ENCODE results near the gene KCNF1. TPM values are rescaled to one million over a fixed set of nuclear protein-coding genes. Genes with fewer than 3 reads are reported as not detected.

Gene KCNF1
- total RNA-seq, 1 experiment from 2014 or later, result 0.52 TPM

DNA sequence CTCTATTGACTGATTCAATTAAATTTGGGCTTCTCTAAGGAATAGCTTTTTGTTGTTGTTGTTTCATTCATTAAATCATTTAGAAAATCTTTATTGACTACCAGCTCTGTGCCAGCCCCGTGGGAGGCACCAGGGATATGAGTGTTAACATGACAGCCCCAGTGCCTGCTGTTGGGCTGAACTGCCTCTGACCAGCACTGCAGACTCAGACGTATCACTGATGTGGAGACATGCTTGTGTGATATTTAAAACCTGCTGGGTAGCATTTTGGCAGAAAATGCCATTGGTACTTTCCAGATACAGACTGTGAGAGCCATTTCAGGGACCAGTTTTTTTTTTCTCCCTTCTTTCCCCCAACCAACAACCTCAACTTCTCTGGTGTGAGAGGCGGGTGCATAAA lies 38.6 kb upstream of the KCNF1 start:
- H3K4me1 ChIP-seq (ENCODE audit: control insufficient read depth in 1 of 2, insufficient read depth in 2 of 2, low read length in 2 of 2), result peaks cover 0 to 7% of the 10 kb centered on the region in 2 experiments; a peak in 1 of 4 replicates
- no peaks in the 10 kb centered on the region for H3K79me2 ChIP-seq (ENCODE audit: insufficient read depth, low read length)
- no peak overlapping the region for H3K4me3 ChIP-seq (replicated peaks in 1 of 2; ENCODE audit: low read depth in 1 of 2, low read length in 2 of 2)
- H3K9me3 ChIP-seq (ENCODE audit: control insufficient read depth in 1 of 2, insufficient read depth in 1 of 2, low read depth in 1 of 2, low read length in 2 of 2), result peaks cover 0 to 4% of the 10 kb centered on the region in 2 experiments; a peak in 1 of 4 replicates
- intact Hi-C loops (cut with micrococcal nuclease), result no loop called here
- H3K4me2 ChIP-seq (ENCODE audit: low read length), result no peak overlapping the region
- BruUV-seq (replicated peaks), result no TSS peak
- H3K9ac ChIP-seq (ENCODE audit: low read length), result no peak overlapping the region
- no peaks in the 10 kb centered on the region for H4K20me1 ChIP-seq (ENCODE audit: insufficient read depth)
- POLR2A ChIA-PET, result no interaction called here
- RAD21 ChIA-PET (ENCODE audit: low non-redundant PET in 1 of 2, low total read pairs in 2 of 2, uncharacterized antibody in 2 of 2, unreplicated experiment in 2 of 2), result no interaction called here
- no peak overlapping the region for H2AFZ ChIP-seq (ENCODE audit: low read depth, low read length, poor library complexity, severe bottlenecking)
- H3K27me3 ChIP-seq (ENCODE audit: insufficient read depth, low read length), result no peaks in the 10 kb centered on the region
- DNase-seq (ENCODE audit: low read depth, low spot score), result no peak
- CTCF ChIA-PET, result no interaction called here
- TF ChIP-seq CEBPB (IDR thresholded peaks at IDR 0.05; ENCODE audit: low read depth) (no peak), JUND (IDR thresholded peaks at IDR 0.05) (no peak), SP1 (IDR thresholded peaks at IDR 0.05; ENCODE audit: low read depth) (no peak), TCF7L2 (IDR thresholded peaks at IDR 0.05; ENCODE audit: borderline replicate concordance, extremely low read depth, insufficient read depth, insufficient read length) (no peak), ZFX (IDR thresholded peaks at IDR 0.05) (no peak), ZNF274 (IDR thresholded peaks at IDR 0.05; ENCODE audit: low read depth, low read length) (no peak), EZH2 (IDR thresholded peaks at IDR 0.05) (no peak), EGR1 (IDR thresholded peaks at IDR 0.05; ENCODE audit: low read depth) (no peak), RAD21 (IDR thresholded peaks at IDR 0.05; ENCODE audit: low read depth) (no peak)
- TF ChIP-seq, protein P1, sequence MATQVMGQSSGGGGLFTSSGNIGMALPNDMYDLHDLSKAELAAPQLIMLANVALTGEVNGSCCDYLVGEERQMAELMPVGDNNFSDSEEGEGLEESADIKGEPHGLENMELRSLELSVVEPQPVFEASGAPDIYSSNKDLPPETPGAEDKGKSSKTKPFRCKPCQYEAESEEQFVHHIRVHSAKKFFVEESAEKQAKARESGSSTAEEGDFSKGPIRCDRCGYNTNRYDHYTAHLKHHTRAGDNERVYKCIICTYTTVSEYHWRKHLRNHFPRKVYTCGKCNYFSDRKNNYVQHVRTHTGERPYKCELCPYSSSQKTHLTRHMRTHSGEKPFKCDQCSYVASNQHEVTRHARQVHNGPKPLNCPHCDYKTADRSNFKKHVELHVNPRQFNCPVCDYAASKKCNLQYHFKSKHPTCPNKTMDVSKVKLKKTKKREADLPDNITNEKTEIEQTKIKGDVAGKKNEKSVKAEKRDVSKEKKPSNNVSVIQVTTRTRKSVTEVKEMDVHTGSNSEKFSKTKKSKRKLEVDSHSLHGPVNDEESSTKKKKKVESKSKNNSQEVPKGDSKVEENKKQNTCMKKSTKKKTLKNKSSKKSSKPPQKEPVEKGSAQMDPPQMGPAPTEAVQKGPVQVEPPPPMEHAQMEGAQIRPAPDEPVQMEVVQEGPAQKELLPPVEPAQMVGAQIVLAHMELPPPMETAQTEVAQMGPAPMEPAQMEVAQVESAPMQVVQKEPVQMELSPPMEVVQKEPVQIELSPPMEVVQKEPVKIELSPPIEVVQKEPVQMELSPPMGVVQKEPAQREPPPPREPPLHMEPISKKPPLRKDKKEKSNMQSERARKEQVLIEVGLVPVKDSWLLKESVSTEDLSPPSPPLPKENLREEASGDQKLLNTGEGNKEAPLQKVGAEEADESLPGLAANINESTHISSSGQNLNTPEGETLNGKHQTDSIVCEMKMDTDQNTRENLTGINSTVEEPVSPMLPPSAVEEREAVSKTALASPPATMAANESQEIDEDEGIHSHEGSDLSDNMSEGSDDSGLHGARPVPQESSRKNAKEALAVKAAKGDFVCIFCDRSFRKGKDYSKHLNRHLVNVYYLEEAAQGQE (IDR thresholded peaks at IDR 0.05; ENCODE audit: low read depth), result no peak
- TF ChIP-seq, protein P2, sequence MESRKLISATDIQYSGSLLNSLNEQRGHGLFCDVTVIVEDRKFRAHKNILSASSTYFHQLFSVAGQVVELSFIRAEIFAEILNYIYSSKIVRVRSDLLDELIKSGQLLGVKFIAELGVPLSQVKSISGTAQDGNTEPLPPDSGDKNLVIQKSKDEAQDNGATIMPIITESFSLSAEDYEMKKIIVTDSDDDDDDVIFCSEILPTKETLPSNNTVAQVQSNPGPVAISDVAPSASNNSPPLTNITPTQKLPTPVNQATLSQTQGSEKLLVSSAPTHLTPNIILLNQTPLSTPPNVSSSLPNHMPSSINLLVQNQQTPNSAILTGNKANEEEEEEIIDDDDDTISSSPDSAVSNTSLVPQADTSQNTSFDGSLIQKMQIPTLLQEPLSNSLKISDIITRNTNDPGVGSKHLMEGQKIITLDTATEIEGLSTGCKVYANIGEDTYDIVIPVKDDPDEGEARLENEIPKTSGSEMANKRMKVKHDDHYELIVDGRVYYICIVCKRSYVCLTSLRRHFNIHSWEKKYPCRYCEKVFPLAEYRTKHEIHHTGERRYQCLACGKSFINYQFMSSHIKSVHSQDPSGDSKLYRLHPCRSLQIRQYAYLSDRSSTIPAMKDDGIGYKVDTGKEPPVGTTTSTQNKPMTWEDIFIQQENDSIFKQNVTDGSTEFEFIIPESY (IDR thresholded peaks at IDR 0.05; ENCODE audit: extremely low read depth, insufficient replicate concordance, low read length), result no peak
- no peaks in the 10 kb centered on the region for H3K9me2 ChIP-seq (ENCODE audit: insufficient read depth)
- H3K36me3 ChIP-seq (ENCODE audit: control insufficient read depth in 1 of 2, insufficient read depth in 2 of 2, low read length in 2 of 2), result no peaks in the 10 kb centered on the region
- no peak for ATAC-seq
- H3K27ac ChIP-seq (ENCODE audit: low read depth, low read length), result no peak overlapping the region

Measured in HCT116 (cell line).